Measurements from ENCODE around the gene SLC9A5.

SLC9A5 gene

GRCh38 chr16:67213197-67214019, 35.4 kb upstream of the SLC9A5 start:
- no peak for DNase-seq

GRCh38 chr16:67215706-67216105, 33.1 kb upstream of the SLC9A5 start:
- no peak for DNase-seq

- DNase-seq = peak in 2 of 58 donors; percentile 5 to 22
These were observed 31.9 kb upstream of the SLC9A5 start for GRCh38 chr16:67216612-67217490.

- DNase-seq = no peak
These were observed 24.8 kb upstream of the SLC9A5 start for GRCh38 chr16:67223992-67224391.

DNA sequence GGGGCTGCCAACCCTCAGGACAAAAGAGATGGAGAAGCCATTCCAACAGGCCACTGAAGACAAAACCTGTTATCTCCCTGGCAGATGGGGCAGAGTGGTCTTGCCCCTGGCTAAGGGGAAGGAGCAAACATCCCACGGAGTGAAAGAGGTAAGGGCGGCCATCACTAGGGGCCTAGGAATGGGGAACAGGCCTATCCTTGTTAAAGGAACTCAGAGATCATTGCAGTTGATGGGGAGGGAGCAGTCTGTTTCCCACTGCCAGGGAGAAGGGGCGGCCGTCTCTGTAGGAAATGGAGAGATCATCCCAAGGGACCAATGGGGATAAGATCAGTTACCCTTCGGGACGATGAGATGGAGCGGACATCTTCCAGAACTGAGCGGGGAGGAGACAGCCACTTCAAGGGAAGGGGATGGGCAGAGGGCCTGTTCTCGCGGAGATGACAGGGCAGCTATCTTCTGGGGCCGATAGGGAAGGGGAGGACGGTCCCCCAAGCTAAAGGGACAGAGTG, 22.4 kb upstream of the SLC9A5 start:
- DNase-seq = no peak

GRCh38 chr16:67226804-67227566, 21.8 kb upstream of the SLC9A5 start, which contains the start of gene TMEM208:
Gene TMEM208, plus strand, starts transcription at chr16:67227130. Its CDS starts 89 bp downstream, at chr16:67227219.
- DNase-seq = peak; percentile 54 to 97 (median 93)

DNA sequence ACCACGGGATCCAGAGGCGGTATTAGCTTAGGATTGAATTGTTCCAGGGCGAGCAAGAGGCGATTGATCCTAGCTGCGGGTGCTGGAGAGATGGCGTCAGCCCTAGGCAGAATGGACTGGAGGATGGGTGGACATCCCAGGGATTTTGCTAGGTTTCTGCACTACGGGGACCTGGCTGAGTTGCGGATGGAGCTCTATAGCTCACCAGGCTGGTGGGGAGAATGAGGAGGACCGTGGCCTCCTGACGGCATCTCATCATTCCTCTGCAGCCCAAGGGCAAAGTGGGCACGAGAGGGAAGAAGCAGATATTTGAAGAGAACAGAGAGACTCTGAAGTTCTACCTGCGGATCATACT, 21.2 kb upstream of the SLC9A5 start:
- DNase-seq = no peak

GRCh38 chr16:67228034-67228785, 20.6 kb upstream of the SLC9A5 start:
- no peak for DNase-seq

GRCh38 chr16:67228905-67229304, 19.9 kb upstream of the SLC9A5 start:
- DNase-seq = no peak

- DNase-seq = no peak
These were observed 18.6 kb upstream of the SLC9A5 start for GRCh38 chr16:67229906-67230808.

DNA sequence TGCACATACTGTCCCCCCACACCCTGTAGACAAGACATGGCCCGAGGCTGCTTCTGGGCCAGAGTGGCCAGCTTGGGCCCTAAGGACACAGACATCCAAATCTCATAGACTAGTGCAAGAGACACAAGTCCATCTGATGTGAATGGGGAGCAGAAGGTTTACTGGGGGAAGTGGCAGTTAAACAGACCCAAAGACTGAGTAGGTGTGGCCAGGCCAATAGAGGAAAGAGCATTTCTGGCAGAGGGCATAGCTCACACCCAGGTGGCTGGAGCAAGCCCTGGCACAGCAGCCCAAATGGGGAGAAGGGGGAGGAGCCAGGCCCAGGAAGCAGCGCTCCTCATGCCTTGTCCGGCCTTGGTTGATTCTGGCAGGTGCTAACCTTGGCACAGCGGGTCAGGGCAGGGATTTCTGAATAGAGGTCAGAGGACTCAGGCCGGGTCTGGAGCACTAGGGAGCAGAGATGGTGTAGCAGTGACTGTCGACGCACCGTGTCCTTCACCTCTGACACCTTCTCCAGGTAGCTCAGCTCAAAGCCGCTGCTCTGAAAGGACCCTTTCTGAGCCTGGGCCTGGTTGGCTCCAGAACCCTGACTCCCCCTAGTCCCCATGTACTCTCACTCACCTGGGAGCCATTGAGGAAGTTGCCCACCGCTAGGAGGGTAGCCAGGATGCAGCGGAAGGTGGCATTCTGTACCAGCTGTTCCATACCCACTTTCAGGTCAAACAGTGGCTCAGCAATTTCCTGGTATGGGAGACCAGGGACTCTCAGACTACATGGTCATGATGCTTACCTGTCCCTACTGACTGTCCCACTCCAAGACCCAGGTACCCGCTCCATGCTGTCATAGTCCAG, 17.7 kb upstream of the SLC9A5 start:
- DNase-seq = no peak

DNA sequence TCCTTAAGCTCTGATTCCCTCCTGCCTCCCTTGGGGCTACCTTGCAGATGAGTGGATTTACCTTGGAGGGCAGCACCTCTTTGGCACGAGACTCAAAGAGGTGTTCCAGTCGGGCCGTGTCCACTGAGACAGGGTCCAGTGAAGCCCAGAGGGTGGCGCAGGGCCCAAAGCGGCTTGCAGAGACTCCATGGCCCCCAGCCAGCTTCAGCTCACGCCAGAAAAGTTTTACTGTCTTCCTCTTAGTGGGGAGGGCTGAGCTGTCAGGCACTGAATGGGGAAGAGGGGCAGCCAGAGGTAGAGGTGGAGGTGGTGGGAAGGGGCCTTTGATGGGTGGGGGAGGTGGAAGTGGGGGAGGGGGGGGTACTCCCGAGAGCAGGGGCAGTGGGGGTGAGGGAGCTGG, 15.2 kb upstream of the SLC9A5 start:
- DNase-seq = no peak

DNA sequence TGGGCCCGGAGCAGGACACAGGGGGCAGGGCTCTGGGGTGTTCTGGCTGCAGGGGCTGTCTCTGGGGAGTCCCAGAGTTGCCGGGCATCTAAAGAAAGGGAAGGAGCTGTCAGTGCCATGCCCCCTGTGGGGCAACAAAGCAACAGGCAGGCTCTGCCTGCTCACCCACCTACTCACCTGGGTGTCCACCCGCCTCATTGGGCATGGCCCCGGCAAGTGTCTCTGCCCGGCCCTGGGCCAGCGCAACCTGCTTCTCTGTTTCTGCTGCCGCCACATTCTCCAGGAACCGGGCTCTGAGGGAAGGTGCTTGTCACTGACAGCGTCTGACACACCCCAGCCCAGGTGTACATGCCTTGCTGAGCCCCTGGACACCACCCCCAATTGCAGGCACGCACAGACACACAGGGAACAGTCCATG, 14.6 kb upstream of the SLC9A5 start:
- no peak for DNase-seq

GRCh38 chr16:67235816-67236562, 12.8 kb upstream of the SLC9A5 start:
- DNase-seq = peak in 1 of 58 donors; percentile 80

DNA sequence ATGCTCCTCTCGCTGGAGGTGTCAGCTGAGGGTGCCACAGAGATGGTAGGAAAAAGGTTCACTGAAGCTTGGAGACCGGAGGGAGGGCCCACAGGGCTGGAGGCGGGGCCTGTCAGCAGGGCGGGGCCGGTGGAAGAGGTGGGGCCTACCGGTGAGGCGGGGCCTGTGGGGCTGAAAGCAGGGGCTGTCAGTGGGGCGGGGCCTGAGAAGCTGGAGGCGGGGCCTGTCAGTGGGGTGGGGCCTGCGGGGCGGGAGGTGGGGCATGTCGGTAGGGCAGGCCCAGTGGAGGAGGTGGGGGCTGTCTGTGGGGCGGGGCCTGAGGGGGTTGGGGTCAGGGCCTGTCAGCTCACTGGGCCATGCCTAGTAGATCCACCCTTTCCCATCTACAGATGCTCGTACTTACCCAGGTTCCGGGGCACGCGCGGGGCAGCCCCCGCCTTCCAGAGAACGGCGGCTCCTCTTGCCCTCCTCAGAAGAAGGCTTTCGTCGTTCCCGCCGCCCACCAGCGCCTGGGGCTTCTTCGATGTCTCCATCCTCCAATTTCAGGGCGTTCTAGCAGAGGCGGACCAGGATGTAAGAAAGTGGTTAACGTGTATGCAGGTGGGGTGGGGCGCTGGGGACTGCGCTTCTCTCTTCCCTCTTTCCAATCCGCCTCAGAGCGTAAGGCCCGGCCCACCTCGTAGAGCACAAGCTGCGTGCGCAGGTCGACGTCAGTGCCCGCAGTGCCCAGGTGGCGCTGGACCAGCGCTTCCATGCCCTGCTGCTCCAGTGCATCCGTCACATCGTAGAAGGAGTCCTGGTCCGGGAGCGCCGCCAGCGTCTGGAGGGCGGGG, 12.0 kb upstream of the SLC9A5 start:
- DNase-seq = peak in 8 of 58 donors; percentile 21 to 82 (median 34)

GRCh38 chr16:67237396-67238277, 11.1 kb upstream of the SLC9A5 start:
- DNase-seq = no peak
